SK-N-MC (cell line): ENCODE results near the gene XRCC1.

Experiments used
- EZH2 ChIP-seq: fragments of 200-600 bp; sonication (generic); IDR thresholded peaks from one replicate; pipeline ENCODE4 v1.6.1; 2017; ENCODE audit warnings: antibody characterized with exemption
- FOXP2 ChIP-seq: optimal IDR thresholded peaks from 2 replicates; pipeline ENCODE3; 2011; ENCODE audit warnings: mild to moderate bottlenecking, moderate library complexity; ENCODE audit not compliant: insufficient read depth; ENCODE audit errors: extremely low read length, control extremely low read depth
- POLR2AphosphoS5 ChIP-seq: IDR thresholded peaks from 2 replicates; pipeline ENCODE4 v1.6.1; 2012; ENCODE audit warnings: mild to moderate bottlenecking, low read depth, low read length, borderline replicate concordance

DNA sequence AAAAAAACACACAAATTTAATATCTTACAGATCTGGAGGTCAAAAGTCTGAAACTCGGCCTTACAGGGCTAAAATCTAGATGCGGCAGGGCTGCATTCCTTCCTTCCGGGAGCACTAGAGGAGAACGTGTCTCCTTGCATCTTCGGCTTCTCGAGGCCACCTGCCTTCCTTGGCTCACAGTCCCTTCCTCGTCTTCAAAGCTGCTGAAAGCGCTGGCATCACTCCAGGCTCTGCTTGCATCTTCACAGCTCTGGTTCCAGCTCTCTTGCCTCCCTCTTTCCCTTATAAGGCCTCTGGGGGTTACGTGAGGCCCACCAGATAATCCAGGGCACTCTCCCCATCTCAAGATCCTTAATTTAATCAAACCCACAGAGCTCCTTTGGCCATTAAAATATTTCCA is 10.5 kb downstream of the XRCC1 start:
- TF ChIP-seq POLR2AphosphoS5 (no peak), EZH2 (no peak), FOXP2 (no peak)
